Measurements from ENCODE around the gene OR6B1. TPM values are rescaled to one million over a fixed set of nuclear protein-coding genes. Genes with fewer than 3 reads are reported as not detected.

The OR6B1 gene
- total and polyA plus RNA-seq, 9 of the 15 experiments (the other 6 are each of a cell fraction or from before 2014, with no cell fraction given) = not detected

DNA sequence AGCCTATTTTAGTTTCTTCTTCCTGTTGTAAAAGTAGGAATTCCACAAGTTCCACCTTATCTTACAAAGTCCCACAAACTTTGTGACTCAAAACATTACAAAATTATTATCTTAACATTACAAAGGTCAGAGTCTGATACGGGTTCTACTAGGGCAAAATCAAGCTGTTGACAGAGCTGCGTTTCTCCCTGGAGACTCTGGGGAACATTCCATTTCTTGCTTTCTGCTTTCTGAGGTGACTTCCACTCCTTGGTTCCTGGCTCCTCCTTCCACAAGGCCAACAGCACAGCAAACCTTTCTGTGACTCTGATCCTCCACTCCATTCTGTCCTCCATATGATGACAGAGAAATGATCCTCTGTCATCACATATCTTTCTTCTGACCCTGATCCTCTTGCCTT is 34.8 kb upstream of the OR6B1 start:
- Histone ChIP-seq H2AFZ (ENCODE audit: low read depth, low read length) (peak overlapping the region; percentile 27; the same call in 1 of the 2 replicates), H3K79me2 (ENCODE audit: control insufficient read depth, insufficient read depth, low read length) (no peaks in the 10 kb centered on the region), H3K4me2 (ENCODE audit: insufficient read depth, low read length) (no peak overlapping the region), H3K9ac (ENCODE audit: insufficient read depth in 1 of 2, low read depth in 2 of 2, low read length in 2 of 2) (no peak overlapping the region), H3K4me3 (no peak overlapping the region), H3K4me1 (replicated peaks in 1 of 2; ENCODE audit: control insufficient read depth in 2 of 2, insufficient read depth in 2 of 2, low read length in 2 of 2) (no peaks in the 10 kb centered on the region), H3K36me3 (ENCODE audit: control insufficient read depth, insufficient read depth, low read length) (no peaks in the 10 kb centered on the region), H3K27me3 (ENCODE audit: control insufficient read depth in 2 of 2, insufficient read depth in 2 of 2, low read length in 2 of 2) (no peaks in the 10 kb centered on the region), H3K27ac (ENCODE audit: extremely low read depth, low read depth, low read length) (no peak overlapping the region), H3K9me3 (replicated peaks; ENCODE audit: control insufficient read depth, insufficient read depth, low read depth, low read length) (no peaks in the 10 kb centered on the region), H3K9me1 (ENCODE audit: control insufficient read depth, insufficient read depth, low read length) (no peaks in the 10 kb centered on the region), H4K20me1 (replicated peaks; ENCODE audit: control insufficient read depth, insufficient read depth, low read length) (no peaks in the 10 kb centered on the region)
- no TSS peak for BruUV-seq (replicated peaks)
- FAIRE-seq (no peak), DNase-seq (ENCODE audit: extremely low read depth in 1 of 4, low spot score in 3 of 4) (no peak), ATAC-seq (peak; percentile 65)
- 0% methylated on average over 2 of the region's 2 CpGs for WGBS (ENCODE audit: insufficient coverage, low coverage, missing lambda C conversion rate)
- no peak for TF ChIP-seq SOX6 (IDR thresholded peaks at IDR 0.05)
- TF ChIP-seq TBL1XR1 (IDR thresholded peaks at IDR 0.05; ENCODE audit: low read length in 2 of 2) = no peak
- TF ChIP-seq, protein P1, sequence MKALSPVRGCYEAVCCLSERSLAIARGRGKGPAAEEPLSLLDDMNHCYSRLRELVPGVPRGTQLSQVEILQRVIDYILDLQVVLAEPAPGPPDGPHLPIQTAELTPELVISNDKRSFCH (CRISPR knock-in tag; IDR thresholded peaks at IDR 0.05) = no peak
- TF ChIP-seq, protein P1 (tag; IDR thresholded peaks at IDR 0.05) = no peak
- ChIA-PET POLR2A (interaction anchor here (1.0 kb wide), 2 partner anchors 9 to 10 kb away, joined by 3 read pairs; no protein-coding TSS in a partner anchor), CTCF (ENCODE audit: low intra/inter-chr PET ratio) (no interaction called here)
- intact Hi-C loops (cut with micrococcal nuclease) (no loop called here), in situ Hi-C loops (cut with MboI) (no loop called here)

DNA sequence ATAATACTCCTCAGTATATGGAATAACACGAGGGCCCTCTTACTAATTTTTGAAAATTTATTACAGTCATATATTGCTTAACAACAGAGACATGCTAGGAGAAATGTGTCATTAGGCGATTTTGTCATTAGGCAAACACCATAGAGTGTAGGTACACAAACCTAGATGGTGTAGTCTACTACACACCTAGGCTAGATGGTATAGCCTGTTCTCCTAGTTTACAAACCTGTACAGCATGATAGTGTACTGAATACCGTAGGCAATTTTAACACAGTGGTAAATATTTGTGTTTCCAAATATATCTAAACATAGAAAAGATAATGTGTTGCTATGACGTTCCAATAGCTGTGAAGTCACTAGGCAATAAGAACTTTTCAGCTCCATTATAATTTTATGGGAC is 32.7 kb upstream of the OR6B1 start:
- no peaks in the 10 kb centered on the region for H3K9me1 ChIP-seq (ENCODE audit: control insufficient read depth, insufficient read depth, low read length)
- intact Hi-C loops (cut with micrococcal nuclease) = no loop called here
- no peak overlapping the region for H3K4me2 ChIP-seq (ENCODE audit: insufficient read depth, low read length)
- DNase-seq (ENCODE audit: extremely low read depth in 1 of 4, low spot score in 3 of 4) (no peak), ATAC-seq (no peak; the same call in 2 of the 3 replicates), FAIRE-seq (no peak)
- no peaks in the 10 kb centered on the region for H3K9me3 ChIP-seq (replicated peaks; ENCODE audit: control insufficient read depth, insufficient read depth, low read depth, low read length)
- H3K36me3 ChIP-seq (ENCODE audit: control insufficient read depth, insufficient read depth, low read length) = no peaks in the 10 kb centered on the region
- H3K27ac ChIP-seq (ENCODE audit: extremely low read depth, low read depth, low read length) = no peak overlapping the region
- WGBS (ENCODE audit: insufficient coverage, low coverage, missing lambda C conversion rate) = 2% methylated on average over 4 of the region's 4 CpGs
- H3K9ac ChIP-seq (ENCODE audit: insufficient read depth in 1 of 2, low read depth in 2 of 2, low read length in 2 of 2) = no peak overlapping the region
- H2AFZ ChIP-seq (ENCODE audit: low read depth, low read length) = no peak overlapping the region
- in situ Hi-C loops (cut with MboI) = no loop called here
- H3K27me3 ChIP-seq (ENCODE audit: control insufficient read depth in 2 of 2, insufficient read depth in 2 of 2, low read length in 2 of 2) = no peaks in the 10 kb centered on the region
- BruUV-seq (replicated peaks) = no TSS peak
- POLR2A ChIA-PET = interaction anchor here (0.5 kb wide), 1 partner anchor 96 kb away, joined by 3 read pairs; no protein-coding TSS in a partner anchor
- CTCF ChIA-PET (ENCODE audit: low intra/inter-chr PET ratio) = no interaction called here
- H4K20me1 ChIP-seq (replicated peaks; ENCODE audit: control insufficient read depth, insufficient read depth, low read length) = no peaks in the 10 kb centered on the region
- no peaks in the 10 kb centered on the region for H3K79me2 ChIP-seq (ENCODE audit: control insufficient read depth, insufficient read depth, low read length)
- no peak overlapping the region for H3K4me3 ChIP-seq
- no peaks in the 10 kb centered on the region for H3K4me1 ChIP-seq (replicated peaks in 1 of 2; ENCODE audit: control insufficient read depth in 2 of 2, insufficient read depth in 2 of 2, low read length in 2 of 2)
- no peak for TF ChIP-seq PRPF4 (IDR thresholded peaks at IDR 0.05; ENCODE audit: insufficient read depth, low read depth, low read length, poor library complexity, severe bottlenecking)
- no peak for TF ChIP-seq SIN3A (IDR thresholded peaks at IDR 0.05; ENCODE audit: borderline replicate concordance in 2 of 2, control insufficient read depth in 1 of 2, low read depth in 2 of 2, low read length in 2 of 2)
- no peak for TF ChIP-seq ZNF583 (CRISPR knock-in tag; IDR thresholded peaks at IDR 0.05)
- TF ChIP-seq CBX8 (IDR thresholded peaks at IDR 0.05; ENCODE audit: borderline replicate concordance, extremely low read depth, low read depth, low read length, poor library complexity, severe bottlenecking) = no peak
- no peak for TF ChIP-seq HNRNPK (IDR thresholded peaks at IDR 0.05; ENCODE audit: low read depth, low read length, poor library complexity, severe bottlenecking)
- TF ChIP-seq, protein P2, sequence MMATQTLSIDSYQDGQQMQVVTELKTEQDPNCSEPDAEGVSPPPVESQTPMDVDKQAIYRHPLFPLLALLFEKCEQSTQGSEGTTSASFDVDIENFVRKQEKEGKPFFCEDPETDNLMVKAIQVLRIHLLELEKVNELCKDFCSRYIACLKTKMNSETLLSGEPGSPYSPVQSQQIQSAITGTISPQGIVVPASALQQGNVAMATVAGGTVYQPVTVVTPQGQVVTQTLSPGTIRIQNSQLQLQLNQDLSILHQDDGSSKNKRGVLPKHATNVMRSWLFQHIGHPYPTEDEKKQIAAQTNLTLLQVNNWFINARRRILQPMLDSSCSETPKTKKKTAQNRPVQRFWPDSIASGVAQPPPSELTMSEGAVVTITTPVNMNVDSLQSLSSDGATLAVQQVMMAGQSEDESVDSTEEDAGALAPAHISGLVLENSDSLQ (IDR thresholded peaks at IDR 0.05) = no peak
- no peak for TF ChIP-seq WHSC1 (IDR thresholded peaks at IDR 0.05; ENCODE audit: low read length)
- TF ChIP-seq, protein P3, sequence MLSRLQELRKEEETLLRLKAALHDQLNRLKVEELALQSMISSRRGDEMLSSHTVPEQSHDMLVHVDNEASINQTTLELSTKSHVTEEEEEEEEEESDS (CRISPR knock-in tag; IDR thresholded peaks at IDR 0.05) = no peak
- no peak for TF ChIP-seq POLR2A (conservative IDR thresholded peaks at IDR 0.05)
- TF ChIP-seq, protein P1 (CRISPR knock-in tag; IDR thresholded peaks at IDR 0.05) = no peak
- TF ChIP-seq, protein P1 (tag; IDR thresholded peaks at IDR 0.05) = no peak
- TF ChIP-seq SAFB (IDR thresholded peaks at IDR 0.05; ENCODE audit: borderline replicate concordance, low read depth, low read length) = no peak
